Left colon (tissue), 2 donors: ENCODE data around the gene NBPF1. TPM values are rescaled to one million over a fixed set of nuclear protein-coding genes. Genes with fewer than 3 reads are reported as not detected.
"Not testable (repeated sequence)": the region's sequence is repeated elsewhere in the genome, so short reads cannot be mapped to it uniquely, and the experiment has no call there.

Experiments used
- ATAC-seq: fragments of 200-7000 bp; cut with Tn5 transposase; one replicate; pipeline ENCODE4 v1.9.1; 2020; ENCODE audit warnings: mild to moderate bottlenecking, moderate library complexity
- DNase-seq, 2 donors: peaks; one replicate each; pipeline ENCODE4 v3.0.0-alpha.2; 2020
- intact Hi-C, 2 donors: fragments of 100-400 bp; cut with DNase I in 1 of 2; cut with micrococcal nuclease in 1 of 2; formaldehyde crosslinking; loops; one replicate each; pipeline versions ENCODE4 v1.11.2 to v1.14.0; 2022; cut with DNase I, micrococcal nuclease
- total RNA-seq, 2 donors: library from RNA; stranded (reverse); fragmentation: NEBNext Ultra II Directional; extraction: Animal tissue kit (Norgen Biotek cat#: 25700); gene quantifications; one replicate each; pipeline ENCODE4 v1.2.1, GENCODE V29; 2021
- donor health status: DM: no; HTN: no; CAD: no.
- donor health status: DM: yes; HTN: yes; CAD: no.

The NBPF1 gene
- total RNA-seq, 2 donors from 2014 or later, result 101 to 109 TPM

DNA sequence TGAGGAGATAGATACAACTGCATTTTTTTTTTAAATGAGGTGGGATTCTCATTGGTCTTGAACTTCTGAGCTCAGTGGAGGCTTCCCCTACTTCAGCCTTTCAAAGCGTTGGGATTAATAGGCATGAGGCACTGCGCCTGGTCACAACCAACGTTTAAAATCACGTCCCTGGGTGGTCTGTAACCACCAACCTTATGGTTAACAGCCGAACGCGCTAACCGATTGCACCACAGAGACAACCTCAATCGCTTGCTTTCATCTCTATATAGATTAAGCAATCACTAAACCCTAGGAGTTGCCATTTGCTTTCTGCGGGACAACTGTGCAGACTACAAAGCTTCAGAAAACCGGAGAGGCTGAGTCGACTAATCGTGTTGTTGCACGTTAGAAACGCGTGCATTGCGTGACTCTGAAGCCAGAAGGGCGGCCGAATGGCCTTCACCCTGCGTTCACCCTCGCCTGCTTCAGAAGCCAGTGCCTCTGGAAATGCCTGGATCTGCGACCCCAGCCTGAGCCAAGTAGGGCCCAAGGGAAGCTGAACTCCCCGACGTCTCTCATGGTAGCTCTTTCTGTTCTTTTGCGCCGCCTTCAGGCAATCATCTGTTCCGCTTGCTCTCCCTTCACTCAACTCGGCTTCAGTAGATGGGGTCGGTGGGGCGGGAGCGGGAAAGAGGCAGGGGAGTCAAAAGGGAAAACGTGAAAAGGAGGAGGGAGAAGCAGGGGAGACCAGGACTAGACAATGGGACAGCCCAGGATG is 81.0 kb downstream of the NBPF1 start:
- ATAC-seq, intact Hi-C loops: not testable (repeated sequence)
- DNase-seq, result peak in 1 of 2 donors; percentile 9

GRCh38 chr1:16528338-16528737 is 85.0 kb downstream of the NBPF1 start:
- intact Hi-C loops, result not testable (repeated sequence)

DNA sequence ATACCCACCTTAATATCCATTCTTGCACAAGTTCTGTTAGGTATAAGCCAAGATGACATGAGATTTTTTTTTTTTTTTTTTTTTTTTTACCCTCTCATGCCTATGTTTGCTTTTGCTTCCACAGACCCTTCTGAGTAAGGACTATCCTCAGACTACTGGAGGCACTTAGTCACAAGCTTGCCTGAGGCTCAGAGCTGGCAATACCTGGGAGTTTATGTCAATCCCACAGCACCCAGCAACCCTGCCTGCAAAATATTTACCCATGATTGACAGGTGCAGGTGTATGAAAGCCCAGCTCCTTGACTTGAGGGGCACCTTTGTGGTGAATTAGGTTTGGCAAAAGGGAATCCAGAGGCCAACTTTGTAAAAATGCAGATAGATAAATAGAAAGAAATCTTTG is 87.6 kb downstream of the NBPF1 start:
- intact Hi-C loops, DNase-seq, ATAC-seq: not testable (repeated sequence)

More at GRCh38 chr1:16528338-16528737, 85.0 kb downstream of the NBPF1 start:
- not testable (repeated sequence) for ATAC-seq, DNase-seq

- ATAC-seq, result peak; percentile 75
- not testable (repeated sequence) for DNase-seq
These were observed 91.7 kb downstream of the NBPF1 start for GRCh38 chr1:16521679-16522078.

GRCh38 chr1:16521288-16521583 is 92.1 kb downstream of the NBPF1 start:
- intact Hi-C loops, result no loop called here

More at GRCh38 chr1:16521679-16522078, 91.7 kb downstream of the NBPF1 start:
- intact Hi-C loops, result not testable (repeated sequence)

GRCh38 chr1:16520435-16521287 is 92.7 kb downstream of the NBPF1 start:
- DNase-seq, intact Hi-C loops, ATAC-seq: not testable (repeated sequence)

More at GRCh38 chr1:16521288-16521583, 92.1 kb downstream of the NBPF1 start:
- DNase-seq, result no peak
- no peak for ATAC-seq

DNA sequence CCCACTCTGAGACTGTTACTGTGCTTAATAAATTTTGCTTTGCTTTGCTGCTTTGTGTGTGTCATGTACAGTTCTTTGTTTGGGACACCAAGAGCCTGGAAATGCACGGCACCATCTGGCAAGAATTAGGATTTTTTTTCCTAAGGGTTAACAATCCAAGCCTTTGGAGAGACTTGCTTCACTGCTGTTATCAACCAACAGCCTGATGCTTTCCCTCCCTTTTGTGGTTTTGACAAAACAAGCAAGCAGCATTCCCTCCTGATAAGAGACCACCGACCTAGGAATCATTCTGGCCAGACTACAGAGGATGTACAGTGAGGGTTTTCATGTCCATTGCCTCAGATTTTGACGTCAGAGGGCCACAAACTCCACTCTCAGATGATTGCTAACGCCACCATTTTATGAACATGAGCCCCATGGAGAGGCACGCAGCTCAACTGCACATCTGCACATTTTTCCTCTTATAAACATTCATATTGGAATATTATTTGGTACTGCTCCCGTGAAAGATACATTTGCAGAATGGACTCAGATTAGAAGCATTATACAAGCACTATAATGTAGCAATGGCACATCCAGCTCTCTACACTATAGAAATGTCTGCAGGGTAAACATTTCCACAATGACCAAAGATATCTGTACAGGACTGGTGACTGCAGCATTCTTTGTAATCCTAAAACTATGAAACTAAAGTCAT is 94.0 kb downstream of the NBPF1 start:
- intact Hi-C loops, DNase-seq, ATAC-seq: not testable (repeated sequence)

- ATAC-seq, intact Hi-C loops, DNase-seq: not testable (repeated sequence)
These were observed 94.5 kb downstream of the NBPF1 start for GRCh38 chr1:16518913-16519254.

- ATAC-seq, DNase-seq, intact Hi-C loops: not testable (repeated sequence)
These were observed 96.5 kb downstream of the NBPF1 start for GRCh38 chr1:16516694-16517410.

- intact Hi-C loops, result not testable (repeated sequence)
- peak; percentile 69 to 86 for DNase-seq
- peak; percentile 73 for ATAC-seq
These were observed 99.0 kb downstream of the NBPF1 start, which contains the start of gene RNU1-1 for GRCh38 chr1:16514107-16515055. TSS of gene RNU1-1 (minus strand) at chr1:16514285.

DNA sequence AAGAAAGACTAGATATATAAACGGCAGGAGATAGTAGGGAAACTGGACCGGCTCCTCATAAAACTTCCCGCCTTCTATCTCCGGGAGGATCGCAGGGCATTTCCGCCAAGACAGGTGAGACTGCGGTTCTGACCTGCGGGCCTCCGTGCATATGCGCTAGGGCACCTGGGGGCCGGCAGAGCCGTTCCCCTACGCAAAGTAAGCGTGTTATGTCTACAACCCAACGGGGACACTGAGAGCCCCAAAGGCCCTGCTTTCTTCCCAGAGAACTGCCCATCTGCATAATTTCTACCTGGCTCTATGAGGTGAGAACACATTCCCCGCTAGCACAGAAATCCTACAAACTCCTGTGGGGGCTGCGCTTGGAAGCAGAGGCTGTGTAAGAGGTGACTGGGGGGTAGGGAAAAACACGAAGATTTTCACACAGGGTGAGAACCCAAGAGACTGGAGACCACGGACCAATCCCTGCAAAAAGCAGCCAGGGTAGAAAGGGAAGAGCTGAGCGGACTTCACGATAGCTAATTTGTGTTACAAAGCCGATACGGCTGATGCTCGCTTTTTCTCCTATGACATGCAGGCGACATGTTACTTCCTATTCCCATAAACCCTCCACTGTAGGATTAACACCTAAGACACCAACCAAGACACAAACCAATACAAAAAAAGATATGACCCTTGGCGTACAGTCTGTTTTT is 99.8 kb downstream of the NBPF1 start:
- DNase-seq (peak in 1 of 2 donors; percentile 25), ATAC-seq (peak; percentile 99)
- intact Hi-C loops, result not testable (repeated sequence)

DNA sequence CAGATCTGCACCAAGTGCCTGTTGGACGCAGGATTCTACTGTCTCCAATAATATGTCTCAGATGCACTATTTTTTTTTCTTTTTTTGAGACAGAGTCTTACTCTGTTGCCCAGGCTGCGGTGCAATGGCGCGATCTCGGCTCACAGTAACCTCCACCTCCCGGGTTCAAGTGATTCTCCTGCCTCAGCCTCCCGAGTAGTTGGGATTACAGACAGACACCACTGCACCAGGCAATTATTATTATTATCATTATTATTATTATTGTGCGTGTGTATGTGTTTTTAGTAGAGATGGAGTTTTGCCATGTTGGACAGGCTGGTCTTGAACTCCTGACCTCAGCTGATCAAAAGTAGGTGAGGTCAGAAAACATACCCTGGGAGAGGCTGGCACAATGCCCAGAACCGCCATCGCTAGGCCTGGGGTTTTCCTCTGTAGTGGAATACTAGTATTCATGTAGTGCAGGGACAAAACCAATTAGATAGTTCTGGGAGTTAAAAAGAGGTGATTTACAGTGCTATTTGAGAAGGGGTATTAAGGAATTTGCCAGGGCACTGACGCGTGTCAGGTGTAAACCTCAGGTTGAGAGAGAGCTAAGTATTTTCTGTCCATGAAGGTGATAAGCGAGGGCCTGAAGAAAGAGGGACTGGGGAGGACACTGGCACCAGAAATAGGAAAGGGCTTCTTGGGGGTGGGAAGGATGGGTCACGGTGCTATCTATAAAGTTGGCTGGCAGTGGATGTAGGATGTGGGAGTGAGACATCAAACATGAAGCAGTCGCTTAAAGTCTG is 100.5 kb downstream of the NBPF1 start:
- ATAC-seq, intact Hi-C loops: not testable (repeated sequence)
- DNase-seq, result peak in 1 of 2 donors; percentile 23
